HG02981 (cell line): ENCODE data around the gene AMBRA1.

ENCODE experiments used
- ATAC-seq: cut with Tn5 transposase; IDR thresholded peaks from one replicate; pipeline ENCODE4 v1.9.1; 2021; ENCODE audit warnings: mild to moderate bottlenecking, moderate library complexity; ENCODE audit not compliant: unreplicated experiment

Gene AMBRA1

GRCh38 chr11:46450846-46451477 lies 142.9 kb downstream of the AMBRA1 start:
- ATAC-seq, result no peak

- ATAC-seq, result no peak
These were observed 146.3 kb downstream of the AMBRA1 start for GRCh38 chr11:46447544-46447943.

GRCh38 chr11:46445920-46446771 lies 147.7 kb downstream of the AMBRA1 start:
- ATAC-seq, result no peak

GRCh38 chr11:46445192-46445919 lies 148.5 kb downstream of the AMBRA1 start:
- no peak for ATAC-seq

- no peak for ATAC-seq
These were observed 149.5 kb downstream of the AMBRA1 start for GRCh38 chr11:46444305-46444704.

GRCh38 chr11:46438211-46438610 lies 155.6 kb downstream of the AMBRA1 start:
- ATAC-seq, result no peak

GRCh38 chr11:46437122-46437689 lies 156.6 kb downstream of the AMBRA1 start:
- ATAC-seq, result no peak

GRCh38 chr11:46436113-46436512 lies 157.7 kb downstream of the AMBRA1 start:
- ATAC-seq, result no peak

GRCh38 chr11:46435679-46436078 lies 158.1 kb downstream of the AMBRA1 start:
- no peak for ATAC-seq

- ATAC-seq, result no peak
These were observed 162.6 kb downstream of the AMBRA1 start for GRCh38 chr11:46431211-46431610.

GRCh38 chr11:46429717-46430116 lies 164.1 kb downstream of the AMBRA1 start:
- ATAC-seq, result no peak

GRCh38 chr11:46427364-46427763 lies 166.5 kb downstream of the AMBRA1 start:
- no peak for ATAC-seq

- no peak for ATAC-seq
These were observed 167.4 kb downstream of the AMBRA1 start for GRCh38 chr11:46426233-46426991.

GRCh38 chr11:46422588-46422987 lies 171.2 kb downstream of the AMBRA1 start:
- no peak for ATAC-seq

- ATAC-seq, result no peak
These were observed 172.5 kb downstream of the AMBRA1 start for GRCh38 chr11:46421257-46421880.

- ATAC-seq, result no peak
These were observed 173.3 kb downstream of the AMBRA1 start for GRCh38 chr11:46420513-46420912.

GRCh38 chr11:46418751-46419150 lies 175.1 kb downstream of the AMBRA1 start:
- no peak for ATAC-seq

GRCh38 chr11:46417711-46418110 lies 176.1 kb downstream of the AMBRA1 start:
- no peak for ATAC-seq

GRCh38 chr11:46414879-46415278 lies 178.9 kb downstream of the AMBRA1 start:
- ATAC-seq, result no peak

GRCh38 chr11:46414466-46414796 lies 179.4 kb downstream of the AMBRA1 start:
- ATAC-seq, result no peak
